GM18520 (cell line): ENCODE results near the gene CCR3.

Experiments
- ATAC-seq: cut with Tn5 transposase; IDR thresholded peaks from one replicate; pipeline ENCODE4 v1.9.1; 2021; ENCODE audit not compliant: unreplicated experiment

Gene CCR3

GRCh38 chr3:46270474-46270873 lies 28.2 kb downstream of the CCR3 start:
- ATAC-seq, result no peak

GRCh38 chr3:46271209-46271745 lies 29.0 kb downstream of the CCR3 start:
- no peak for ATAC-seq

- no peak for ATAC-seq
These were observed 29.8 kb downstream of the CCR3 start for GRCh38 chr3:46272028-46272451.

GRCh38 chr3:46276497-46277099 lies 34.3 kb downstream of the CCR3 start:
- ATAC-seq, result no peak

- no peak for ATAC-seq
These were observed 35.2 kb downstream of the CCR3 start for GRCh38 chr3:46277476-46277875.

GRCh38 chr3:46278816-46279672 lies 36.8 kb downstream of the CCR3 start:
- ATAC-seq, result no peak

DNA sequence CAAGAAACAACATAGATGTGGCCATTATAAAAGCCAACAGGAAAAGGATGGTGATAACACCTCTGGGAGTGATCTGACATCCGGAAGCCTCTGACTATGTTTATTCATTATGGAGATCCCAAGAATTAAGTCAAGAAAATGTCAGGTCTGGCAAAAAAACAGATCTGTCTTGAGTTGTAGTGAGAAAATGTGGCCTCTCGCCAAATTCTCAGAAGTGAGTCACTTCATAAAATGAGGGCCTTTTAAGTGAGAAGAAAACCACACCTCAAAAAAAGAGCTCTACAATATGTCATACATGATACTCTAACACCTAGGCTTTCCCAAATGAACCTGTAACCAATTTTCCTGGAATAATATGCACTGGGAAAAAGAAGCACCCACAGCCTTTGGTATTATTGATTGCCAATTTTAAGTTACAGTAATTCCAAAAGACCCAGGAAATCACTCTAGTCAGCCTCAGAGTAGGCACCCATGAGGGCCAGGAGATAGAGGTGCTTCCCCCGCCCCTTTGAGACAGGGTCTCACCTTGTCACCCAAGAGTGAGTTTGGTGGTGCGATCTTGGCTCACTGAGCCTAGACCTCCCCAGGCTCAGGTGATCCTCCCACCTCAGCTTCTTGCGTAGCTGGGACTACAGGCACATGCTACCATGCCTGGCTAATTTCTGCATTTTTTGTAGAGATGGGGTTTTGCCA lies 38.0 kb downstream of the CCR3 start:
- ATAC-seq, result no peak

DNA sequence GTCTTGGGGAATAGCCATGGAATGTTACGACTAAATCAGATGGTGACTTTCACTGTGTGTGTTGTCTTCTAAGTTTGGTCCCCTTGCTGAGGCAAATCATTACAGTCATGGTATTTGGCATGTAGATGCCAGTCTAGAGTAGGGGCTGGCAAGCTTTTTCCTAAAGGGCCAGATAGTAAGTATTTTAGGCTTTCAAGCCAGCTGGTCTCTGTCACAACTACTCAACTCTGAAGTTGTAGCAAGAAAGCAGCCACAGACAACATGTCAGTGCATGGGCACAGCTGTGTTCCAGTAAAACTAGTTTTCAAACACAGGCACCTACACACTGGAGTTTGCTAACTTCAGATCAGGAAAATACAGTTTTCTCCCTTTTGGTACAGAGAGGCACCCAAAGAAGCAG lies 39.3 kb downstream of the CCR3 start:
- ATAC-seq, result no peak

- ATAC-seq, result no peak
These were observed 39.8 kb downstream of the CCR3 start for GRCh38 chr3:46282041-46282440.

GRCh38 chr3:46282696-46283095 lies 40.4 kb downstream of the CCR3 start:
- ATAC-seq, result no peak

DNA sequence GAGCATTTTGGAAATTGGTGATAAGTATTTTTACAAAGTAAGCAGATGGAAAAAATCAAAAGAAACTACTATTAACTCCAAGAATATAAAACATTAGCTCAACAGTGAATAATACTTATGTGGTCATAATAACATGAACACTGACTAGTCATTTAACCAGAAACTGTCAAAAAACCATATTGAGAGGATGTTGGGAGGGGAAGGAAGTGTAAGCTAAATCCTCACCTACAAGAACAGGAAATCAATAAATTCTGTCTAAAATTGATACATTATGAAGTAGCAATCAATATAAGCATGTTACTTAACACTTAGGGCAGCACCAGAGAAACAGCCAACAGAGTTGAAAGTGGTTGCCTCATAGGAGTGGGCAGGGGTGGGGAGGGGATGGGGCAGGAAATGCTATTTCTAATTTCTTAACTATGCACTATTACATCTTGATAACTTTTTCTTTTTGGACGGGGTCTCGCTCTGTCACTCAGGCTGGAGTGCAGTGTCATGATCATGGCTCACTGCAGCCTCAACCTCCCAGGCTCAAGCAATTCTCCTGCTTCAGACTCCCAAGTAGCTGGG lies 41.7 kb downstream of the CCR3 start:
- no peak for ATAC-seq

- ATAC-seq, result no peak
These were observed 42.9 kb downstream of the CCR3 start for GRCh38 chr3:46284981-46285683.

GRCh38 chr3:46285931-46286619 lies 43.8 kb downstream of the CCR3 start:
- no peak for ATAC-seq

DNA sequence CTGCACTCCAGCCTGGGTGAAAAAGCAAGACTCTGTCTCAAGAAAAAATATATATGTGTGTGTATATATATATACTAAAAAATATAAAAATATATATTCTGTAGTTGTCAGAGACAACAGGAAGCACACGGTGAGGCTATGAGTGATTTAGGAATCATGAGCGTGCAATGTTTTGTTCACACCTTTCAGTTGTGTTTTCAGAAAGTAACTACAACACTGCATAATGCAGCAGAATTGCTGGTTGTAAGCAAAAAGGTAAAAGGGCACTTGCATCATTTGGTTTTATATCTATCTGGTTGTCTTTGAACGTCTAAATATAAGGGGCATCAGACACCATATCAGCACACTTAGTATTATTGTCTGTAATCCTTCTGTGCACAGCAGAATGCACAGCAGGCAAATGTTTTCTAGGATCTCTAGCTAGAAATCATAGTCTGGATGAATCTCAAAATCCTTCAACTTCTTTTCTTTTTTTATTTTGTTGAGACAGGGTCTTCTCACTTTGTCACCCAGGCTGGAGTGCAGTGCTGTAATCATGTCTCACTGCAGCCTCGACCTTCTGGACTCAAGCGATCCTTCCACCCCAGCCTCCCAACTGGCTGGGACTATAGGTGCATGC lies 44.8 kb downstream of the CCR3 start:
- ATAC-seq, result no peak

DNA sequence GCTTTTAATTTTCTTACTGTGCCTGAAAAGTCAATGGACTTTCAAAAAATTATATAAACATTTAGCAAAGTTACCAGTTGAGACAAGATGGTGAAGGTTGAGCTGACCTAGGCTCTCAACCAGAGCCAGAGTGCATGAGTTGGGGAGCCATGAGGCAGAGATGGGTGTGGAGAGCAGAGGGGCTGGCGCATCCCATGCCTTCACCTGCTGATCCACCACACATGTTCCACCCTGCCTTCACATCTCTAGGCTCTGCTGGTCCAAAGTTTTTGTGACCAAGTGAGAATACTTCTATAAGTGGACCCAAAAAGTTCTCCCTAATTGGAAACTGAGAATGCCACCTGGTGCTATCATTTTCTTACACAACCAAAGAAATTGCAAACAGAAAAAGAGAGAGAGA lies 47.3 kb downstream of the CCR3 start:
- no peak for ATAC-seq

GRCh38 chr3:46289966-46290365 lies 47.7 kb downstream of the CCR3 start:
- ATAC-seq, result no peak

DNA sequence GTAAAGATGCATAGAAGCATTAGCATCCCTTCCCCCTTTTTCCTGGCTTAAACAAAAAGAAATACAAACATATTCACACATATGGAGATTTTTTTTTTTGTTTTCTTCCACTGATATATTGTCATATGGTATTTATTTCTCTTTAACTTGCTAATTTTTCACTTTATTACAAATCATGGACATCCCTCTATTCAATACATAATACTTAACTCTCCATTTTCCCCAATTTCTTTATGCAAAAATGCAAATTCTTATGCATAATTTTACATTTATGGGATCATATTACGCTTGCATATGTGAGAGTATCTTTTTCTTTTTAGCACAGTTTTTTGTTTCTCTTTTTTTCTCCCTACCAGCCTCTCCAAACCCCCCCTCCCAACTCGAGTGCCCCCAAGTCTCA lies 48.8 kb downstream of the CCR3 start:
- ATAC-seq, result no peak

DNA sequence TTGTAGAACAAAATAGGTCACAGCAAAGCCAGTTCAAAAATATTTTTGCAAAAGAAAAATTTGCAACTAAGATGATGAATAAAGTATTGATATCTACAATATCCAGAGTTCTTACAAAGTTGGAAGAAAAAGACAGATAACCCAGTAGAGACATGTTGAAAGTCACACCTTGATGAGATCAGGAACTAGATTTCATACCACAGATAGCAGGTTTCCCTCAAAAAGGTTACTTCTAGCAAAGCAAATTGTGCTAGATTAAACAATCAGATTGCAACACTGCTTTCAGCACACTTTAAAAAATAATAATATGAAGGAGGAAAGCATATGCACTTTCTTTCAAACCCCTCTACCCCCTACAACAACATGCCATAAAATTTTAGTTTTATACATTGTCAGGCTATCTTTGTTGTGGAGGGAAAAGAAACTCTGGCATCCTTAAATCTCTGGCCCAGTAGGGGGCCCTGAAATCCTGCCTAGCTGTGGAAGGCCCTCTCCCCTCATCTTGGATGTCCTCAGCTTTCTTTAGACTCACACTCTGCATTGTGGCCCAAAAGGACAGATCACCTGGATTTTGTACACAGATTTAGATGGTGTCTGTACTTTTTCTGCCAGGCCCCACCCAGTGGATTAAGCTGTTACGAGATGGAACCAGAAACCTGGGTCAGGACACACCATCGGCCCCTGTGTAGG lies 50.9 kb downstream of the CCR3 start:
- no peak for ATAC-seq
